ENCODE results near the gene TSGA10IP. TPM values are rescaled to one million over a fixed set of nuclear protein-coding genes. Genes with fewer than 3 reads are reported as not detected.

The TSGA10IP gene
- total RNA-seq, 1 donor from 2014 or later: not detected

GRCh38 chr11:66003291-66003690, 58.0 kb downstream of the TSGA10IP start:
- Histone ChIP-seq H3K27me3 (ENCODE audit: insufficient read depth, low read length) (no peaks in the 10 kb centered on the region), H4K20me1 (ENCODE audit: insufficient read depth, low read length) (peaks cover 24% of the 10 kb centered on the region), H3K4me2 (ENCODE audit: low read length) (peak overlapping the region; percentile 96), H2AFZ (ENCODE audit: low read depth, low read length) (no peak overlapping the region), H3K4me1 (ENCODE audit: insufficient read depth, low read length) (peaks cover 3% of the 10 kb centered on the region), H3K9me3 (ENCODE audit: insufficient read depth, low read depth, low read length) (no peaks in the 10 kb centered on the region), H3K9ac (ENCODE audit: low read length) (peak overlapping the region; percentile 95), H3K79me2 (ENCODE audit: insufficient read depth, low read length) (peaks cover 44% of the 10 kb centered on the region), H3K36me3 (ENCODE audit: insufficient read depth, low read length) (peaks cover 27% of the 10 kb centered on the region), H3K4me3 (ENCODE audit: insufficient read depth, low read depth, low read length) (peak overlapping the region; percentile 99), H3K27ac (ENCODE audit: low read depth, low read length) (no peak overlapping the region)
- H3K27ac Mint-ChIP-seq (ENCODE audit: unreplicated experiment): peak overlapping the region; percentile 86
- no peaks in the 10 kb centered on the region for H3K27me3 Mint-ChIP-seq (ENCODE audit: low read depth, unreplicated experiment)
- DNase-seq (ENCODE audit: low read depth) (no peak), FAIRE-seq (no peak)
- H3K4me3 Mint-ChIP-seq (ENCODE audit: unreplicated experiment): peak overlapping the region; percentile 100
- H3K36me3 Mint-ChIP-seq (ENCODE audit: low read depth, unreplicated experiment): peaks cover 6% of the 10 kb centered on the region
- no peak for TF ChIP-seq EZH2 (IDR thresholded peaks at IDR 0.05; ENCODE audit: insufficient read depth, low read length)
- no peak for TF ChIP-seq CTCF (IDR thresholded peaks at IDR 0.05; ENCODE audit: insufficient read depth, low read depth, low read length)
- H3K4me1 Mint-ChIP-seq (ENCODE audit: low read depth, unreplicated experiment): peaks cover 20% of the 10 kb centered on the region
- H3K9me3 Mint-ChIP-seq (ENCODE audit: unreplicated experiment): no peaks in the 10 kb centered on the region

- no peak overlapping the region for H2AFZ ChIP-seq (ENCODE audit: low read depth, low read length)
Observed at GRCh38 chr11:66004186-66004585, 58.9 kb downstream of the TSGA10IP start.

More at GRCh38 chr11:66004186-66004585, 58.9 kb downstream of the TSGA10IP start:
- Mint-ChIP-seq H3K27me3 (ENCODE audit: low read depth, unreplicated experiment) (no peaks in the 10 kb centered on the region), H3K4me3 (ENCODE audit: unreplicated experiment) (peak overlapping the region; percentile 77), H3K9me3 (ENCODE audit: unreplicated experiment) (no peaks in the 10 kb centered on the region), H3K27ac (ENCODE audit: unreplicated experiment) (no peak overlapping the region), H3K4me1 (ENCODE audit: low read depth, unreplicated experiment) (peaks cover 20% of the 10 kb centered on the region), H3K36me3 (ENCODE audit: low read depth, unreplicated experiment) (peaks cover 3% of the 10 kb centered on the region)
- DNase-seq (ENCODE audit: low read depth): no peak
- Histone ChIP-seq H3K9me3 (ENCODE audit: insufficient read depth, low read depth, low read length) (no peaks in the 10 kb centered on the region), H3K4me1 (ENCODE audit: insufficient read depth, low read length) (peaks cover 3% of the 10 kb centered on the region), H3K4me2 (ENCODE audit: low read length) (no peak overlapping the region), H3K27ac (ENCODE audit: low read depth, low read length) (no peak overlapping the region), H3K4me3 (ENCODE audit: insufficient read depth, low read depth, low read length) (no peak overlapping the region), H4K20me1 (ENCODE audit: insufficient read depth, low read length) (peaks cover 21% of the 10 kb centered on the region), H3K36me3 (ENCODE audit: insufficient read depth, low read length) (peaks cover 18% of the 10 kb centered on the region), H3K9ac (ENCODE audit: low read length) (no peak overlapping the region), H3K27me3 (ENCODE audit: insufficient read depth, low read length) (no peaks in the 10 kb centered on the region), H3K79me2 (ENCODE audit: insufficient read depth, low read length) (peaks cover 42% of the 10 kb centered on the region)
- TF ChIP-seq CTCF (IDR thresholded peaks at IDR 0.05; ENCODE audit: insufficient read depth, low read depth, low read length) (no peak), EZH2 (IDR thresholded peaks at IDR 0.05; ENCODE audit: insufficient read depth, low read length) (no peak)
- FAIRE-seq: no peak

Data from astrocyte (in vitro differentiated cells and primary cell).